WTC11 (cell line): Measurements from ENCODE around the gene NDUFS4. TPM values are rescaled to one million over a fixed set of nuclear protein-coding genes. Genes with fewer than 3 reads are reported as not detected.

ENCODE experiments used
- ATF1 ChIP-seq: sonication (generic); formaldehyde crosslinking; IDR thresholded peaks from 2 replicates; pipeline ENCODE4 v1.8.1; 2023; ENCODE audit warnings: mild to moderate bottlenecking, moderate library complexity, missing genetic modification reagents
- CREM ChIP-seq: sonication (generic); formaldehyde crosslinking; IDR thresholded peaks from 2 replicates; pipeline ENCODE4 v1.8.1; 2022; ENCODE audit warnings: mild to moderate bottlenecking, missing genetic modification reagents, moderate library complexity
- ETV6 ChIP-seq: sonication (generic); formaldehyde crosslinking; IDR thresholded peaks from 2 replicates; pipeline ENCODE4 v1.8.1; 2022; ENCODE audit warnings: mild to moderate bottlenecking, missing genetic modification reagents
- MXD4 ChIP-seq: fragments of 250-450 bp; sonication (Bioruptor Pico); IDR thresholded peaks from 2 replicates; pipeline ENCODE4 v1.8.0; 2021; ENCODE audit warnings: mild to moderate bottlenecking, moderate library complexity, borderline replicate concordance
- MYBL2 ChIP-seq: sonication (generic); formaldehyde crosslinking; IDR thresholded peaks from 2 replicates; pipeline ENCODE4 v1.8.1; 2023; ENCODE audit warnings: mild to moderate bottlenecking, moderate library complexity, missing genetic modification reagents
- NFYB ChIP-seq: sonication (generic); formaldehyde crosslinking; conservative IDR thresholded peaks from 2 replicates; pipeline ENCODE4 v1.8.0; 2022; ENCODE audit warnings: low read depth, missing genetic modification reagents
- NR1H2 ChIP-seq: sonication (generic); formaldehyde crosslinking; IDR thresholded peaks from 2 replicates; pipeline ENCODE4 v1.9.0; 2021; ENCODE audit warnings: mild to moderate bottlenecking, moderate library complexity, missing genetic modification reagents
- NR3C1 ChIP-seq: sonication (generic); formaldehyde crosslinking; conservative IDR thresholded peaks from 2 replicates; pipeline ENCODE4 v1.8.1; 2023; ENCODE audit warnings: low read depth, mild to moderate bottlenecking, missing genetic modification reagents
- OVOL2 ChIP-seq: fragments of 250-450 bp; sonication (Bioruptor Pico); IDR thresholded peaks from 2 replicates; pipeline ENCODE4 v1.9.0; 2021; ENCODE audit warnings: mild to moderate bottlenecking, borderline replicate concordance
- PRRX2 ChIP-seq: fragments of 250-450 bp; sonication (Bioruptor Pico); IDR thresholded peaks from 2 replicates; pipeline ENCODE4 v1.8.0; 2021; ENCODE audit warnings: mild to moderate bottlenecking
- RORB ChIP-seq: fragments of 250-450 bp; sonication (Bioruptor Pico); IDR thresholded peaks from 2 replicates; pipeline ENCODE4 v1.9.0; 2021; ENCODE audit warnings: mild to moderate bottlenecking
- SOX15 ChIP-seq: fragments of 250-450 bp; sonication (Bioruptor Pico); IDR thresholded peaks from 2 replicates; pipeline ENCODE4 v1.9.0; 2021; ENCODE audit warnings: mild to moderate bottlenecking
- TEAD4 ChIP-seq: sonication (generic); formaldehyde crosslinking; IDR thresholded peaks from 2 replicates; pipeline ENCODE4 v1.8.0; 2022; ENCODE audit warnings: mild to moderate bottlenecking, missing genetic modification reagents
- ZNF121 ChIP-seq: sonication (generic); formaldehyde crosslinking; IDR thresholded peaks from 2 replicates; pipeline ENCODE4 v1.8.0; 2023; ENCODE audit warnings: missing genetic modification reagents
- ZNF138 ChIP-seq: sonication (generic); formaldehyde crosslinking; conservative IDR thresholded peaks from 2 replicates; pipeline ENCODE4 v1.8.1; 2022; ENCODE audit warnings: mild to moderate bottlenecking, moderate library complexity, missing genetic modification reagents
- ZNF219 ChIP-seq: sonication (generic); formaldehyde crosslinking; IDR thresholded peaks from 2 replicates; pipeline ENCODE4 v1.8.0; 2023; ENCODE audit warnings: missing genetic modification reagents, mild to moderate bottlenecking, borderline replicate concordance
- ZNF317 ChIP-seq: sonication (generic); formaldehyde crosslinking; IDR thresholded peaks from 2 replicates; pipeline ENCODE4 v1.8.1; 2023; ENCODE audit warnings: low read depth, mild to moderate bottlenecking, moderate library complexity, missing genetic modification reagents, borderline replicate concordance
- ZNF423 ChIP-seq: fragments of 250-450 bp; sonication (Bioruptor Pico); IDR thresholded peaks from 2 replicates; pipeline ENCODE4 v2.1.2; 2022; ENCODE audit warnings: mild to moderate bottlenecking, moderate library complexity
- total RNA-seq: library from RNA; stranded (reverse); gene quantifications from 3 replicates; pipeline ENCODE4 v1.2.3, GENCODE V29; 2021
- TF ChIP-seq, protein P1 (sequence below): fragments of 200-600 bp; IDR thresholded peaks from 2 replicates; pipeline ENCODE4 v1.8.0; 2022; ENCODE audit warnings: antibody characterized with exemption
- TF ChIP-seq, protein P2 (sequence below): sonication (generic); formaldehyde crosslinking; IDR thresholded peaks from 2 replicates; pipeline ENCODE4 v1.8.0; 2022; ENCODE audit warnings: mild to moderate bottlenecking, missing genetic modification reagents
- TF ChIP-seq, protein P3 (sequence below): sonication (generic); formaldehyde crosslinking; IDR thresholded peaks from 2 replicates; pipeline ENCODE4 v1.8.1; 2023; ENCODE audit warnings: mild to moderate bottlenecking, moderate library complexity, missing genetic modification reagents
- TF ChIP-seq, protein P4 (sequence below): sonication (generic); formaldehyde crosslinking; IDR thresholded peaks from 2 replicates; pipeline ENCODE4 v1.8.0; 2022; ENCODE audit warnings: missing genetic modification reagents
- TF ChIP-seq, protein P5 (sequence below): sonication (generic); formaldehyde crosslinking; IDR thresholded peaks from 2 replicates; pipeline ENCODE4 v1.8.1; 2023; ENCODE audit warnings: mild to moderate bottlenecking, missing genetic modification reagents, moderate library complexity
- TF ChIP-seq, protein P6 (sequence below): sonication (generic); formaldehyde crosslinking; conservative IDR thresholded peaks from 2 replicates; pipeline ENCODE4 v1.8.1; 2023; ENCODE audit warnings: mild to moderate bottlenecking, low read depth, missing genetic modification reagents, moderate library complexity
- TF ChIP-seq, protein P7 (sequence below): sonication (generic); formaldehyde crosslinking; IDR thresholded peaks from 2 replicates; pipeline ENCODE4 v1.8.1; 2022; ENCODE audit warnings: mild to moderate bottlenecking, moderate library complexity, missing genetic modification reagents
- TF ChIP-seq, protein P8 (sequence below): fragments of 250-450 bp; sonication (Bioruptor Pico); IDR thresholded peaks from 2 replicates; pipeline ENCODE4 v1.9.0; 2021; ENCODE audit warnings: mild to moderate bottlenecking

The NDUFS4 gene
- total RNA-seq, 1 experiment from 2014 or later: 68.5 TPM

DNA sequence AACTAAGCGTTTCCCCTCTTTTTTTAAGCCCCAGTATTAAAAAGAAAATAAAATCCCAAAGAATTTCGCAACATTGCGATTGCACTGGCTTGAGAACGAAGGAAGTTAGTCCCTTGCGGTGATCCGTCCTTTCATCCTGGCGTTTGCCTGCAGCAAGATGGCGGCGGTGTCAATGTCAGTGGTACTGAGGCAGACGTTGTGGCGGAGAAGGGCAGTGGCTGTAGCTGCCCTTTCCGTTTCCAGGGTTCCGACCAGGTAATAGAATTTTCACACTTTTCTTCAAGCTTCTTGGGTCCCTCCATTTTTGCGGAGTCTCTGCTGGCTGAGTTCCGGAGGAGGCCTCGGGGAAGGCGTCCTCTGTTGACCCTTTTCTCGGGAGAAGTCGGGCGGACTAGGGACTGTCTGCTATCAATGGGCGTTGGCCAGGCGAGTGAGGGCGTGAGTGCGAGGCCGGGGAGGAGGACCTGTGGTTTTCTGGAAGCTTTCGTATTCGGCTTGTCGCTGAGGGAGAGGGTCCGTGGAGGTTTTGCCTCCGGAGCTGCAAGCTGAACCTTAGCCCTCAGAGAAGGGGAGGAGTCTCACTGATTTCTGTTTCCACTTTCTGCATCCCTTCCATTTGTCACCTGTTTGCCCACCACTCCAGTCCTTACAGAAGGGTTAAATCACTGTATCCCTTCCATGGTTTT lies at the start of gene NDUFS4 (continued):
- TF ChIP-seq, protein P1, sequence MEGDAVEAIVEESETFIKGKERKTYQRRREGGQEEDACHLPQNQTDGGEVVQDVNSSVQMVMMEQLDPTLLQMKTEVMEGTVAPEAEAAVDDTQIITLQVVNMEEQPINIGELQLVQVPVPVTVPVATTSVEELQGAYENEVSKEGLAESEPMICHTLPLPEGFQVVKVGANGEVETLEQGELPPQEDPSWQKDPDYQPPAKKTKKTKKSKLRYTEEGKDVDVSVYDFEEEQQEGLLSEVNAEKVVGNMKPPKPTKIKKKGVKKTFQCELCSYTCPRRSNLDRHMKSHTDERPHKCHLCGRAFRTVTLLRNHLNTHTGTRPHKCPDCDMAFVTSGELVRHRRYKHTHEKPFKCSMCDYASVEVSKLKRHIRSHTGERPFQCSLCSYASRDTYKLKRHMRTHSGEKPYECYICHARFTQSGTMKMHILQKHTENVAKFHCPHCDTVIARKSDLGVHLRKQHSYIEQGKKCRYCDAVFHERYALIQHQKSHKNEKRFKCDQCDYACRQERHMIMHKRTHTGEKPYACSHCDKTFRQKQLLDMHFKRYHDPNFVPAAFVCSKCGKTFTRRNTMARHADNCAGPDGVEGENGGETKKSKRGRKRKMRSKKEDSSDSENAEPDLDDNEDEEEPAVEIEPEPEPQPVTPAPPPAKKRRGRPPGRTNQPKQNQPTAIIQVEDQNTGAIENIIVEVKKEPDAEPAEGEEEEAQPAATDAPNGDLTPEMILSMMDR: no peak
- TF ChIP-seq ZNF219 (CRISPR knock-in tag) (no peak), ZNF423 (CRISPR knock-in tag) (no peak), ZNF138 (CRISPR knock-in tag) (no peak), CREM (CRISPR knock-in tag) (no peak), ATF1 (CRISPR knock-in tag) (no peak), ZNF121 (no peak), OVOL2 (no peak), SOX15 (CRISPR knock-in tag) (no peak), MXD4 (no peak), MYBL2 (CRISPR knock-in tag) (no peak), ETV6 (CRISPR knock-in tag) (no peak), ZNF317 (no peak), NR1H2 (no peak), NFYB (CRISPR knock-in tag) (no peak), NR3C1 (no peak), PRRX2 (CRISPR knock-in tag) (no peak), TEAD4 (CRISPR knock-in tag) (no peak), RORB (CRISPR knock-in tag) (no peak)
- TF ChIP-seq, protein P2, sequence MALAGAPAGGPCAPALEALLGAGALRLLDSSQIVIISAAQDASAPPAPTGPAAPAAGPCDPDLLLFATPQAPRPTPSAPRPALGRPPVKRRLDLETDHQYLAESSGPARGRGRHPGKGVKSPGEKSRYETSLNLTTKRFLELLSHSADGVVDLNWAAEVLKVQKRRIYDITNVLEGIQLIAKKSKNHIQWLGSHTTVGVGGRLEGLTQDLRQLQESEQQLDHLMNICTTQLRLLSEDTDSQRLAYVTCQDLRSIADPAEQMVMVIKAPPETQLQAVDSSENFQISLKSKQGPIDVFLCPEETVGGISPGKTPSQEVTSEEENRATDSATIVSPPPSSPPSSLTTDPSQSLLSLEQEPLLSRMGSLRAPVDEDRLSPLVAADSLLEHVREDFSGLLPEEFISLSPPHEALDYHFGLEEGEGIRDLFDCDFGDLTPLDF (CRISPR knock-in tag): no peak
- TF ChIP-seq, protein P3, sequence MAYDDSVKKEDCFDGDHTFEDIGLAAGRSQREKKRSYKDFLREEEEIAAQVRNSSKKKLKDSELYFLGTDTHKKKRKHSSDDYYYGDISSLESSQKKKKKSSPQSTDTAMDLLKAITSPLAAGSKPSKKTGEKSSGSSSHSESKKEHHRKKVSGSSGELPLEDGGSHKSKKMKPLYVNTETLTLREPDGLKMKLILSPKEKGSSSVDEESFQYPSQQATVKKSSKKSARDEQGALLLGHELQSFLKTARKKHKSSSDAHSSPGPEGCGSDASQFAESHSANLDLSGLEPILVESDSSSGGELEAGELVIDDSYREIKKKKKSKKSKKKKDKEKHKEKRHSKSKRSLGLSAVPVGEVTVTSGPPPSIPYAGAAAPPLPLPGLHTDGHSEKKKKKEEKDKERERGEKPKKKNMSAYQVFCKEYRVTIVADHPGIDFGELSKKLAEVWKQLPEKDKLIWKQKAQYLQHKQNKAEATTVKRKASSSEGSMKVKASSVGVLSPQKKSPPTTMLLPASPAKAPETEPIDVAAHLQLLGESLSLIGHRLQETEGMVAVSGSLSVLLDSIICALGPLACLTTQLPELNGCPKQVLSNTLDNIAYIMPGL (CRISPR knock-in tag): no peak
- TF ChIP-seq, protein P4, sequence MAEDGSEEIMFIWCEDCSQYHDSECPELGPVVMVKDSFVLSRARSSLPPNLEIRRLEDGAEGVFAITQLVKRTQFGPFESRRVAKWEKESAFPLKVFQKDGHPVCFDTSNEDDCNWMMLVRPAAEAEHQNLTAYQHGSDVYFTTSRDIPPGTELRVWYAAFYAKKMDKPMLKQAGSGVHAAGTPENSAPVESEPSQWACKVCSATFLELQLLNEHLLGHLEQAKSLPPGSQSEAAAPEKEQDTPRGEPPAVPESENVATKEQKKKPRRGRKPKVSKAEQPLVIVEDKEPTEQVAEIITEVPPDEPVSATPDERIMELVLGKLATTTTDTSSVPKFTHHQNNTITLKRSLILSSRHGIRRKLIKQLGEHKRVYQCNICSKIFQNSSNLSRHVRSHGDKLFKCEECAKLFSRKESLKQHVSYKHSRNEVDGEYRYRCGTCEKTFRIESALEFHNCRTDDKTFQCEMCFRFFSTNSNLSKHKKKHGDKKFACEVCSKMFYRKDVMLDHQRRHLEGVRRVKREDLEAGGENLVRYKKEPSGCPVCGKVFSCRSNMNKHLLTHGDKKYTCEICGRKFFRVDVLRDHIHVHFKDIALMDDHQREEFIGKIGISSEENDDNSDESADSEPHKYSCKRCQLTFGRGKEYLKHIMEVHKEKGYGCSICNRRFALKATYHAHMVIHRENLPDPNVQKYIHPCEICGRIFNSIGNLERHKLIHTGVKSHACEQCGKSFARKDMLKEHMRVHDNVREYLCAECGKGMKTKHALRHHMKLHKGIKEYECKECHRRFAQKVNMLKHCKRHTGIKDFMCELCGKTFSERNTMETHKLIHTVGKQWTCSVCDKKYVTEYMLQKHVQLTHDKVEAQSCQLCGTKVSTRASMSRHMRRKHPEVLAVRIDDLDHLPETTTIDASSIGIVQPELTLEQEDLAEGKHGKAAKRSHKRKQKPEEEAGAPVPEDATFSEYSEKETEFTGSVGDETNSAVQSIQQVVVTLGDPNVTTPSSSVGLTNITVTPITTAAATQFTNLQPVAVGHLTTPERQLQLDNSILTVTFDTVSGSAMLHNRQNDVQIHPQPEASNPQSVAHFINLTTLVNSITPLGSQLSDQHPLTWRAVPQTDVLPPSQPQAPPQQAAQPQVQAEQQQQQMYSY (CRISPR knock-in tag): no peak
- TF ChIP-seq, protein P5, sequence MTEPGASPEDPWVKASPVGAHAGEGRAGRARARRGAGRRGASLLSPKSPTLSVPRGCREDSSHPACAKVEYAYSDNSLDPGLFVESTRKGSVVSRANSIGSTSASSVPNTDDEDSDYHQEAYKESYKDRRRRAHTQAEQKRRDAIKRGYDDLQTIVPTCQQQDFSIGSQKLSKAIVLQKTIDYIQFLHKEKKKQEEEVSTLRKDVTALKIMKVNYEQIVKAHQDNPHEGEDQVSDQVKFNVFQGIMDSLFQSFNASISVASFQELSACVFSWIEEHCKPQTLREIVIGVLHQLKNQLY: no peak
- TF ChIP-seq, protein P6, sequence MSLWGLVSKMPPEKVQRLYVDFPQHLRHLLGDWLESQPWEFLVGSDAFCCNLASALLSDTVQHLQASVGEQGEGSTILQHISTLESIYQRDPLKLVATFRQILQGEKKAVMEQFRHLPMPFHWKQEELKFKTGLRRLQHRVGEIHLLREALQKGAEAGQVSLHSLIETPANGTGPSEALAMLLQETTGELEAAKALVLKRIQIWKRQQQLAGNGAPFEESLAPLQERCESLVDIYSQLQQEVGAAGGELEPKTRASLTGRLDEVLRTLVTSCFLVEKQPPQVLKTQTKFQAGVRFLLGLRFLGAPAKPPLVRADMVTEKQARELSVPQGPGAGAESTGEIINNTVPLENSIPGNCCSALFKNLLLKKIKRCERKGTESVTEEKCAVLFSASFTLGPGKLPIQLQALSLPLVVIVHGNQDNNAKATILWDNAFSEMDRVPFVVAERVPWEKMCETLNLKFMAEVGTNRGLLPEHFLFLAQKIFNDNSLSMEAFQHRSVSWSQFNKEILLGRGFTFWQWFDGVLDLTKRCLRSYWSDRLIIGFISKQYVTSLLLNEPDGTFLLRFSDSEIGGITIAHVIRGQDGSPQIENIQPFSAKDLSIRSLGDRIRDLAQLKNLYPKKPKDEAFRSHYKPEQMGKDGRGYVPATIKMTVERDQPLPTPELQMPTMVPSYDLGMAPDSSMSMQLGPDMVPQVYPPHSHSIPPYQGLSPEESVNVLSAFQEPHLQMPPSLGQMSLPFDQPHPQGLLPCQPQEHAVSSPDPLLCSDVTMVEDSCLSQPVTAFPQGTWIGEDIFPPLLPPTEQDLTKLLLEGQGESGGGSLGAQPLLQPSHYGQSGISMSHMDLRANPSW (CRISPR knock-in tag): no peak
- TF ChIP-seq, protein P7, sequence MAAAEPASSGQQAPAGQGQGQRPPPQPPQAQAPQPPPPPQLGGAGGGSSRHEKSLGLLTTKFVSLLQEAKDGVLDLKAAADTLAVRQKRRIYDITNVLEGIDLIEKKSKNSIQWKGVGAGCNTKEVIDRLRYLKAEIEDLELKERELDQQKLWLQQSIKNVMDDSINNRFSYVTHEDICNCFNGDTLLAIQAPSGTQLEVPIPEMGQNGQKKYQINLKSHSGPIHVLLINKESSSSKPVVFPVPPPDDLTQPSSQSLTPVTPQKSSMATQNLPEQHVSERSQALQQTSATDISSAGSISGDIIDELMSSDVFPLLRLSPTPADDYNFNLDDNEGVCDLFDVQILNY (CRISPR knock-in tag): no peak
- TF ChIP-seq, protein P8, sequence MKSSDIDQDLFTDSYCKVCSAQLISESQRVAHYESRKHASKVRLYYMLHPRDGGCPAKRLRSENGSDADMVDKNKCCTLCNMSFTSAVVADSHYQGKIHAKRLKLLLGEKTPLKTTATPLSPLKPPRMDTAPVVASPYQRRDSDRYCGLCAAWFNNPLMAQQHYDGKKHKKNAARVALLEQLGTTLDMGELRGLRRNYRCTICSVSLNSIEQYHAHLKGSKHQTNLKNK (CRISPR knock-in tag): no peak
